Activated CD8-positive, alpha-beta memory T cell treated with anti-CD3 and anti-CD28 coated beads for 4 hours (primary cell): Measurements from ENCODE around the gene CD9.
"Not testable (repeated sequence)": the region's sequence is repeated elsewhere in the genome, so short reads cannot be mapped to it uniquely, and the experiment has no call there.

Source experiments
- DNase-seq, 2 donors: peaks; one replicate each; pipeline ENCODE4 v3.0.0-alpha.2; 2020; ENCODE audit warnings: low read depth in 2 of 2

The CD9 gene

DNA sequence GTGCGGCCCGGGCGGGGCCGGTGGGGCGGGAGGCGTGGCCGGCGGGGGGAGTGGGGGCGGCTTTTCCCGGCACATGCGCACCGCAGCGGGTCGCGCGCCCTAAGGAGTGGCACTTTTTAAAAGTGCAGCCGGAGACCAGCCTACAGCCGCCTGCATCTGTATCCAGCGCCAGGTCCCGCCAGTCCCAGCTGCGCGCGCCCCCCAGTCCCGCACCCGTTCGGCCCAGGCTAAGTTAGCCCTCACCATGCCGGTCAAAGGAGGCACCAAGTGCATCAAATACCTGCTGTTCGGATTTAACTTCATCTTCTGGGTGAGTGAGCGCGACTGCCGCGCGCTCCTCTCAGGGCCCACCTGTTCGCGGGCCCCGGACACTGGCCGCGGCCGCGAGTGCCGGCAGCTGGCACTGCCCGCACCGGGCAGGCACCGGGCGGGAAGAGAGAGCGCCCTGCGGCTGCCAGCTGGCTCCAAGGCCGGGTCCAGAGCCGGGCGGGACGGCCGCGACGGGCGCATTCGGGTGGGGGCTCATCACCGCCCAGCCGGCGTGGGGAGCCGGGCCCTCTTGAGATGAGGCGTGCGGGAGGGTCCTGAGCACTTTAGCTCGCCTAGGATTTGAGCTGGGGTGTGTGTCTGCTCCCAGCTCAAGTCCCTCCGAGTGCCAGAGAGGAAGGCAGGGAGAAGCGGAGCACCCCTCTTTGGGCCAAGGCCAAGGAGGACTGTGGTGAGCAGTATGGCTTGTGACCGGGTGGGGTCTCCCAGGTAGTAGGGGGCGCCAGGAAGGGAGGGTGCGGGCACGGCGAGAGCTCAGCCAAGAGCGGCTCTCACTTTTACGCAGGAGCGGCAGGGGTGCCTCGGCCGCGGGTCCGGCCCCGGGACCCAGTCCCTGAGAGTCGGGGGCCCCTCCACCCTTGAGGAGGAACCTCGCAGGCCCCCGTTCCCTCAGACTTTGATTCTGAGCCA, at the start of gene CD9:
TSS of gene CD9 (plus strand) at position 145 of the 957 bp plus-strand sequence. CDS start at position 245, 100 bp downstream.
- peak in 1 of 2 donors; percentile 13 for DNase-seq

DNA sequence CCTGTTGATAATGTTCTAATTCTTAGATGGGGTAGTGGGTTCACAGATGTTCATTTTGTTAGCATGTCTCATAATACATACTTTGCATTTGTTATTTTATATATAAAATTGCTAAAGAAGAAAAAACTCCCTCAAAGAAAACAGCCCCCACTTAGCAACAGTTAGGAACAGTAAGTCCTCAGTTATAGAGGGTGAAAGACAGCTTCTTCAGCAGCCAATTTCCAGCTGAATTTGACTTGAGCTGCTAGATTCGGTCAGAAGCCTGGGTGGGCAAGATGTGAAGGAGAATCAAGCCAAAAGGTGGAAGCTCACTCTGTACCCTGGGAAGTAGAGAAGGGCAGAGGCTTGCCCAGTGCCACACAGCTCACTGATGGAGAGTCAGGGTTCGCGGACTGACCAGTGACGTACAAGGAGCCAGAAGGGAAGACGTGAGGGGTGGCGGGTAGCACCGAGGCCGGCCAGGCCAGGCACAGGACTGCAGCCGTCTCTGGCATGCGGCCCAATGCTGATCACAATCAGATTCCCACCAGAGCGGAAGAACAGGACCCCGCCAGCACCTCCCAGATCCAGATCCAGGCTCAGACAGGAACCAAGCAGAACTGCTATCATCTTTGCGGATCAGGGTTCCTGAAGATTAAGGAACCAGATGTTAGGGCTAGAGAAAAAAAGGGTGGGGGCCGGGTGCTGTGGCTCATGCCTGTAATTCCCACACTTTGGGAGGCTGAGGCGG, 45.3 kb upstream of the CD9 start:
- no peak for DNase-seq

- DNase-seq, result no peak
These were observed 42.7 kb upstream of the CD9 start for GRCh38 chr12:6157482-6157881.

DNA sequence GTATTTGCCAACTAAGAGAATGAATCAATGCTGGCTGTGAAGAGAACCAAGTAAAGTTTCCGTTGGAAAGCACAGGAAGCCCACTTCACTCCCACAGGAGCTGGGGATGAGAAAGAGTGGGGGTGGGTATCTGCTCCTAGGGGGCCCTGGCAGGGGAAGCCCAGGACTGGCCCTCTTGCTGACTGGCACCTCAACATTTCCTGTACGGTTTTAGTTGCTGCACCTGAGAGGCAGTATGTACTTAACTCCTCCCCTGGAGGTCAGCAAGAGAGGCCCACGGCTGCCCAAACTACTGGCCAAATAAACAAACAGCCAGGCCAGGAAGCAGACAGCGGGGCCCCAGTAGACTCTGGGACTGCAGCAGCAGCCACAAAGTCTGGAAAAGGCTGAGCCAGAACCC, 41.9 kb upstream of the CD9 start:
- DNase-seq, result no peak

DNA sequence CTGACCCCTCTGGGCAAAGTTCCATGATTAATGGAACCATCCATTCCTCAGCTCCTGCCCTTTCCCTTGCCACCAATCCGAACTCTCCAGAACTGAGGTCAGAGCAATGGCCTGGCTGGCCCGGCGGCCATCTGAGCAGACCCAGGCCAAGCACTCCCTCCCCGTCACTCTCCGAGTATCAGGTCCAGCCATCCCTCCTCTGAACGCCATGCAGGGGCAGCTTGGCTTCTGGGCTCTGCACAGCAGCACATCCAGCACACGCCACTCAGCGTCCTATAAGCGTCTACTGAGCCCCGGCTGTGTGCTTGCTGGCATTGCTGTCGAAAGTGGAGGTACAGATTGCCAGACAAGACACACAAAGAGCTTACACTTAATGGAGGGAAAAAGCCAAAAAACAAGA, 41.5 kb upstream of the CD9 start:
- no peak for DNase-seq

GRCh38 chr12:6159166-6160011, 40.8 kb upstream of the CD9 start:
- not testable (repeated sequence) for DNase-seq

DNA sequence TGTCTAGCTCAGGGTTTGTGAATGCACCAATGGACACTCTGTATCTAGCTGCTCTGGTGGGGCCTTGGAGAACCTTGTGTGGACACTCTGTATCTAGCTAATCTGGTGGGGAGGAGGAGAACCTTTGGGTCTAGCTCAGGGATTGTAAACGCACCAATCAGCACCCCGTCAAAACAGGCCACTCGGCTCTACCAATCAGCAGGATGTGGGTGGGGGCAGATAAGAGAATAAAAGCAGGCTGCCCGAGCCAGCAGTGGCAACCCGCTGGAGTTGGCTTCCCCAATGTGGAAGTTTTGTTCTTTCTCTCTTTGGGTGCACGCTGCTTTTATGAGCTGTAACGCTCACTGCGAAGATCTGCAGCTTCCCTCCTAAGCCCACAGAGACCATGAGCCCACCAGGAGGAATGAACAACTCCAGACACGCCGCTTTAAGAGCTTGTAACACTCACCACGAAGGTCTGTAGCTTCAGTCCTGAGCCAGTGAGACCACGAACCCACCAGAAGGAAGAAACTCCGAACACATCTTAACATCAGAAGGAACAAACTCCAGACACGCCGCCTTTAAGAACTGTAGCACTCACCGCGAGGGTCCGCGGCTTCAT, 40.1 kb upstream of the CD9 start:
- not testable (repeated sequence) for DNase-seq

DNA sequence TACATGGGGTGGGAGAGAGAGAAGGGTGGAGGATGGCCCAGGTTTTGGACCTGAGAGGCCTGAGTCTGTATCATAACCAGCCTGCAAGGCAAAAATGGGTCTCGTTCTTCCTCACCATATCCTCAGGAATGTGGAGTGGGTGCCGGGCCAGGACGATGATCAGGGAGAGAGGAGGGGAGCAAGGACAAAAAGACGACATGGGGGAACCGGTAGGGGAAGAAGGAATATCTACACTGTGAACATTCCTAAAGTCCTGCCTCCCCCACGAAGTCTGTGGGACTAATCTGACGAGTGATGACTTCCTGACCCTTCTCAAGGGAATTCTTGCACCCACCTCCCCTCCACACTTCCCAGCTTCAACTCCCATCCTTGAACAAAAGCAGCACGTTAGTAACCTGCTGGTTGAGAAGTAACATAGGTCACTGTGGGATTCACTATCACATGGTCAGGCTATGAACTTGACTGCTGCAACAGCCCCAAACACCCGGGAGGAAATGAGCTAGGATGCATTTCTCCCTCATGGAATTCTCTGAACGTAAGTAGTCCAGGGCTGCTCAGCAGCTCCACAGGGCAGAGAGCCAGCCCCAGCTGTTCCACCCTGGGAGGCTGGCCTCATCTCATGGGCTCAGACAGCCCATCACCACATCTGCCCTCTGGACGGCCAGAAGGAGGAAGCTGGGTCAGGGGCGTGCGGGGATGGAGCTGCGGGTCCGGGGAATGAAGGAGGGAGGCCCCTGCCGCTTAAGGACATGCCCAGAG, 38.9 kb upstream of the CD9 start:
- DNase-seq, result no peak

DNA sequence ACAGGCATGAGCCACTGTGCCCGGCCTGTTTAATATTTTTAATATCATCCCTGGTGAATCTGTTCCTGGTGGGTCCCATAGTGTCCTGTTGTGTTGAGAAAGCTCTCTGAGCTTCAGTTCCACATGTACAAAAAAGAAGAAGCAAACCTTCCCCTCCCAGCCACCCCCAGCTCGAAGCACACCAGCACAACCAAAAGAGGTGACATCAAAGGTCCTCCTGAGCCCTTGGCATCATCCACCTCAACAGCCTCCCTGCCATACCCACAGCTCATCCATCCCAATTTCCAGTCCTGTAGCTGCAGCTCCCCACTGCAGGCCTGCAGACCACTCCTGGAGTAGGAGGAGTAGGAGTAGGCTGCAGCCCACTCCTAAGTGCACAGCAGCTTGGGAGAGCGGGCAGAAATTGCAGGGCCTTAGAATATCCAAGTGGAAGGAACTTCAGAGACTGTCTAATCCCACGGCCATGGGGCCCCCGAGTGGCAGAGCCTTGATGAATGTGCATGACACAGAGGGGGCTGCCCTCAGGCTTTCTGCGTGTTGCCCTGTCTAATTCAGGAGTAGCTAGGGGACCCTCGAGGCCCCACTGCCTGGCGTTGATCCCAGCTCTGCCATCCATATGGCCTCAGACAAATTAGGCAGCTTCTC, 36.7 kb upstream of the CD9 start:
- DNase-seq, result no peak

DNA sequence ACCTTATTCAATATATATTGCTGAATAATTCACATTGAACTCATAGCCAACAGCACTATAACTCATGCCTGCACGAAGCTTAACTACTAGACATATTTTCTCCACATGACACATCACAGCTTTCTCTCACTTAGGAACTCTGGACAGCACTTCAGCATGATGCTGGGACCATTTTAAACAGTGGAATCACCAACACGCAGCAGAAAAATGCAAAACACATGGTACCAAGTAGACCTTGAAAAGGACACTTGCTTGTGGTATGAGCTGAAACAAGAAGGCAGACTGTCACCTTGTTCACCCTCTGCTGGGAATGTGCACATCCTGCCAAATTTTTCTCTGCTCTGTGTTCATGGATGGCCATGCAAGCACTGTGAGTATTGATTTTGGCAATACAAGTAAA, 34.8 kb upstream of the CD9 start:
- no peak for DNase-seq

DNA sequence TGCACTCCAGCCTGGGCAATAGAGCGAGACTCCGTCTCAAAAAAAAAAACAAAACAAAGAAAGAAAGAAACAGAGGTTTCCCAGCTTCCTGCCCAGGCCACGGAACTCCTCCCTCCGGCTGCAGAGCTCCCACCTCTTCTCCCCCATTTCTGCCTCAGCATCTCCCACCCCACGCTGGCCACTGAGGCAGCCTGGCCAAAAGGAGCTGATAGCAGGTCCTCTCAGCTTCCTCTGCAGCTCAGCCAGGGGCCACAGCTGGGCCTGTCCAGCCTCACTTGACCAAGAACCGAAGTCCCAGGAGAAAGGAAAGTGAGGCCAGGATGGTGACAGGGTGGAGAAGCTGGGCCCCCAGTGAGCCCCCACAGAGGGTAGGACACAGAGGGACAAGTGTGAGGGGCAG, 33.4 kb upstream of the CD9 start:
- no peak for DNase-seq

DNA sequence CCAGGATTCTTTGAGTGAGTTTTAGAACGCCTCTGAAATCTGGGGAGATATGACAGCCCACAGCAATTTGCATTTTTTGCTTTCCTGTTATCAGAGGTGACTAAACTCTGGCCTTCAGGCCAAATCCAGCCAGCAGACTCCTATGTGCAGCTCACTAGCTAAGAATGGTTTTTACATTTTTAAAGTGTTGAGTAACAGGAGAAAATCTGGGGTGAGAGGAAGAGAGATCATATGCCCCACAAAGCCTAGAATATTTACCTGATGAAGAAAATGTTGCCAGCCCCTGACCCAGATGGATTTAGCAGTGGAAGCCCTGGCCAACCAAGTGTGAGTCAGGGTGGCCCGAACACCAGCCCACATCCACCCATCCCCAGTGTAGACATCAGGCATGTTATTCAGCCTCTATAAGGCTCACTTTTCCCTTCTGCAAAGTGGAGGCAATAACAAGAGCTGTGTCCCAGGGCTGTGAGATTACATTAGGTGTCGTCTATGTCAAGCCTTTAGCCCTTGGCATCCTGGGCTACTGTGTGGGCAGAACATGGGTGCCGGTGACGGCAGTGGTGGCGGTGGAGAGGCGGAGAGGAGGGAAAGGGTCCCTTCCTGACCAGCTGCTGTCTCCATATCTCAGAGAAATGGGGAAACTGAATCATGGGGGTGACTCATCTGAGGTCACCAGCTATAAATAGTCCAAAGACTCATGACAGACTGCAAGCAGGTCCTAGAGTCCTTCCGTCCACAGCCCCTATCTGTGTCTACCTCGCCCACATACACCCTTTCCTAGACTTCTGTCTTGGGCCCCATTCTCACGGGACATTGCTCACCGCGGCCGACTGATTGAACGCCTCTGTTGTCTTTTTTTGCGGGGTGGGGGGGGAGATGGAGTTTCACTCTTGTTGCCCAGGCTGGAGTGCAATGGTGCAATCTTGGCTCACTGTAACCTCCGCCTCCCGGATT, 32.6 kb upstream of the CD9 start:
- DNase-seq, result peak; percentile 51 to 59

DNA sequence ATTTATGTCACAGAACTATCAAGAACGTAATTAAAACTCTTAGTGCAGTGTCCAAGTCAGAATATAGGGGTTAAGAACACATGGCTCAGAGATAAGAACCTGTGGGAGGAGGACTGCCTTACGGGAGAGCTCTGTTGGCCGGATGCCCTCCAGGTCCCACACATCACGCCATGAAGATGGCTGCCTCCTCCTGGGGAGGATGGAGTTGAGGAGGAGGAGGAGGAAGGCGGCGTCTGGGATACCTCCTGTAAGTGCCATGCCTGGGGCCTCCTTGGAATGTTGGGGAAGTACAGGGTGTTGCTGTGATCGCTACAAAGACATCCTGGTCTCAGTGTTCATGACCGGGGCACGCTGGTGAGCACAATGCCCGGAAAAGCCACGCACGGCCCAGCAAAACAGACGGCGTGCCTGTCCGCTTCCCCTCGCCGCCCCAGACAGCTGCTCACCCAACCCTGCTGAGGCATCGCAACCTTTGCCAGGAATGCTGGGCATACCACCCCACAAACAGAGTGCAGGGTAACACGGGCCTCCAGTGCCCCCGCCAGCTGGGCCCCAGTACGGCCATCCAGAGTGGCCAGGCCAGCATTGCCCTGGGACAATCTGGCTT, 28.7 kb upstream of the CD9 start:
- no peak for DNase-seq

- DNase-seq, result no peak
These were observed 28.1 kb upstream of the CD9 start for GRCh38 chr12:6172086-6172485.

DNA sequence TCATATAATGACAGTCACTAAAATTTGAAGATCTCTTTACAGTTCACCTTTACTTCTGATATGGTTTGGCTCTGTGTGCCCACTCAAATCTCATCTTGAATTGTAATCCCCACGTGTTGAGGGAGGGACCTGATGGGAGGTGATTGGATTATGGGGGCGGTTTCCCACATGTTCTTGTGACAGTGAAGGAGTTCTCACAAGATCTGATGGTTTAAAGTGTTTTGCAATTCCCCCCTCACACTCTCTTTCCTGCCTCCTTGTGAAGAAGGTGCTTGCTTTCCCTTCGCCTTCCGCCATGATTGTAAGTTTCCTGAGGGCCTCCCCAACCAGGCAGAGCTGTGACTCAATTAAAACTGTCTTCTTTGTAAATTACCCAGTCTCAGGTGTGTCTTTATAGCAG, 27.3 kb upstream of the CD9 start:
- no peak for DNase-seq

GRCh38 chr12:6177642-6178358, 22.4 kb upstream of the CD9 start:
- no peak for DNase-seq

- no peak for DNase-seq
These were observed 21.0 kb upstream of the CD9 start for GRCh38 chr12:6178981-6179761.
